ENCODE data around the gene GUCA2B. TPM values are rescaled to one million over a fixed set of nuclear protein-coding genes. Genes with fewer than 3 reads are reported as not detected.

GUCA2B gene
- total RNA-seq, 3 donors from 2014 or later, result 153 to 381 (median 176) TPM

DNA sequence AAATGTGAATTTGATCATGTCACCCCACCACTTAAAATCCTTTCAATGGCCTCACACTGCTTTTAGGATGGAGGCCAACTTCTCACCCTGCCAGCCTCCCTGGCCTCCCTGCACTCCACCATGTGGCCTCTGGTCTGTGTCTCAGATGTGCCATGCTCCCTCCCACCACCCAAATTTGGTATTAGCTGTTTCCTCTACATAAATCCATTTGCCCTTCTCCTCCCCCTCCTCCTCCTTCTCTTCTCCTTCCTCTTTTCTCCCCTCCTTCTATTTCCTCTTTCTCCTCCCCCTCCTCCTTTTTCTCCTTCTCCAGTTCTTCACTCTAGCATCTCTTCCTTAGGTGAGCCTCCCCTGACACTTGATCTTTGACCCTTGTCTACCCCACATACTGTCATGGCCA is 16.7 kb upstream of the GUCA2B start:
- no peaks in the 10 kb centered on the region for H3K9me3 ChIP-seq
- no peaks in the 10 kb centered on the region for H3K4me1 ChIP-seq (ENCODE audit: low read depth)
- DNase-seq (no peak), ATAC-seq (no peak)
- TF ChIP-seq, protein P1, sequence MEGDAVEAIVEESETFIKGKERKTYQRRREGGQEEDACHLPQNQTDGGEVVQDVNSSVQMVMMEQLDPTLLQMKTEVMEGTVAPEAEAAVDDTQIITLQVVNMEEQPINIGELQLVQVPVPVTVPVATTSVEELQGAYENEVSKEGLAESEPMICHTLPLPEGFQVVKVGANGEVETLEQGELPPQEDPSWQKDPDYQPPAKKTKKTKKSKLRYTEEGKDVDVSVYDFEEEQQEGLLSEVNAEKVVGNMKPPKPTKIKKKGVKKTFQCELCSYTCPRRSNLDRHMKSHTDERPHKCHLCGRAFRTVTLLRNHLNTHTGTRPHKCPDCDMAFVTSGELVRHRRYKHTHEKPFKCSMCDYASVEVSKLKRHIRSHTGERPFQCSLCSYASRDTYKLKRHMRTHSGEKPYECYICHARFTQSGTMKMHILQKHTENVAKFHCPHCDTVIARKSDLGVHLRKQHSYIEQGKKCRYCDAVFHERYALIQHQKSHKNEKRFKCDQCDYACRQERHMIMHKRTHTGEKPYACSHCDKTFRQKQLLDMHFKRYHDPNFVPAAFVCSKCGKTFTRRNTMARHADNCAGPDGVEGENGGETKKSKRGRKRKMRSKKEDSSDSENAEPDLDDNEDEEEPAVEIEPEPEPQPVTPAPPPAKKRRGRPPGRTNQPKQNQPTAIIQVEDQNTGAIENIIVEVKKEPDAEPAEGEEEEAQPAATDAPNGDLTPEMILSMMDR (IDR thresholded peaks at IDR 0.05), result no peak
- H3K36me3 ChIP-seq (ENCODE audit: low read depth), result no peaks in the 10 kb centered on the region
- no peak overlapping the region for H3K4me3 ChIP-seq
- intact Hi-C loops (cut with DNase I, micrococcal nuclease), result no loop called here

DNA sequence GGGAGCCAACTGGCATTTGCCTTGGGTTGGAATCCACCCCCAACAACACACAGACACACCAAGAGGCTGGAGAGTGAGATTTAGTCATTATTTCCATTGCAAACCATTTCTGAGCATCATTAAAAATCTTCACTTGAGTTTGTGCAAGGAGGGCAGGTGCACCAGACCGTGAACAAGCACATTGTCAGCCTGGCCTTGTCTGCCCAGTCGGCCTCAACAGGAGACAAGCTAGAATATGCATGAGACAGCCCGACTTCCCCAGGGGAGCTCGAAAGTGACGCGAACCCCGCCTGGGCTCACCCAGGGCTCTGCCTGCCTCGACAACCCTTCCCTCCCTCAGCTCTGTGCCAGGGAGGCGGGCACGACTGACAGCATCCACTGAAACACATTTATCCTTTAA is 15.4 kb upstream of the GUCA2B start:
- H3K4me3 ChIP-seq, result no peak overlapping the region
- no peaks in the 10 kb centered on the region for H3K4me1 ChIP-seq (ENCODE audit: low read depth)
- no peaks in the 10 kb centered on the region for H3K36me3 ChIP-seq (ENCODE audit: low read depth)
- DNase-seq, result no peak
- intact Hi-C loops (cut with DNase I, micrococcal nuclease), result no loop called here
- H3K9me3 ChIP-seq, result no peaks in the 10 kb centered on the region
- TF ChIP-seq, protein P1 (IDR thresholded peaks at IDR 0.05), result no peak
- ATAC-seq, result no peak

- H3K4me1 ChIP-seq (ENCODE audit: low read depth), result no peaks in the 10 kb centered on the region
- H3K9me3 ChIP-seq, result no peaks in the 10 kb centered on the region
- no peak overlapping the region for H3K4me3 ChIP-seq
- ATAC-seq (no peak), DNase-seq (no peak)
- TF ChIP-seq, protein P1 (IDR thresholded peaks at IDR 0.05), result no peak
- no peaks in the 10 kb centered on the region for H3K36me3 ChIP-seq (ENCODE audit: low read depth)
- intact Hi-C loops (cut with DNase I, micrococcal nuclease), result no loop called here
These were observed 14.6 kb upstream of the GUCA2B start for GRCh38 chr1:42138586-42138985.

DNA sequence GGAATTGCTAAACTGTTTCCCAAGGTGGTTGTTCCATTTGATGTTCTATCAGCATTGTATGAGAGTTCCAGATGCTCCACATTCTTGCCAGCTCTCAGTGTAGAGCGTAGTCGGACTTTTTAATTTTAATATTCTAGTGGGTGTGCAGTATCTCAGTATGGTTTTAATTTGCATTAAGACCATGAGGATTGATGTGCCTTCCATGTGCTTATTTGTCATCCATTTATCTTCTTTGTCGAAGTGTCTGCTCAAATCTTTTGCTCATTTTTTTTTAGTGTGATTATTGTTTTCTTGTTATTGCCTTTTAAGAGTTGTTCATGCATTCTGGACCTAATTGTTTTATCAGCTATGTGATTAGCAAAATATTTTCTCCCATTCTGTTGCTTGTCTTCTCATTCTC is 13.8 kb upstream of the GUCA2B start:
- ATAC-seq (no peak), DNase-seq (no peak)
- TF ChIP-seq, protein P1 (IDR thresholded peaks at IDR 0.05), result no peak
- intact Hi-C loops (cut with DNase I, micrococcal nuclease), result no loop called here
- no peaks in the 10 kb centered on the region for H3K4me1 ChIP-seq (ENCODE audit: low read depth)
- no peaks in the 10 kb centered on the region for H3K36me3 ChIP-seq (ENCODE audit: low read depth)
- H3K4me3 ChIP-seq, result no peak overlapping the region
- no peaks in the 10 kb centered on the region for H3K9me3 ChIP-seq

DNA sequence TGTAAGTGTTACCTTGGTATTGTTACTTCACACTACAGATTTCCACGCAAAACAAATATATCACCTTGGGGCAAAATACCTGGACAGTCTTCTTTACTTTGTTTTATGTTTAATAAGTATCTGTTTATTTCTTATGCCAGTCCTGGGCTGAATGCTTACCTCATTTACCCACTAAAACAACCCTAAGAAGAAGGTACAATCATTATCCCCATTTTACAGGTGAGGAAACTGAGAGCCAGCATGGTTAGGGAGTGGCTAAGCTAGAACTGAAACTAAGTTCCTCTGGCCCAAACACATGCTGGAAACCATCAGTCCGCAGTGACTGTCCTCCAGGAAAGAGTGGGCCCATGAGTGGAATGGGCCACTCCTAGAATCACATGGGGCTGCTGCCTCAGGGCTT is 13.0 kb upstream of the GUCA2B start:
- Histone ChIP-seq H3K36me3 (ENCODE audit: low read depth) (no peaks in the 10 kb centered on the region), H3K4me3 (no peak overlapping the region), H3K9me3 (no peaks in the 10 kb centered on the region), H3K4me1 (ENCODE audit: low read depth) (no peaks in the 10 kb centered on the region)
- DNase-seq, result no peak
- intact Hi-C loops (cut with DNase I, micrococcal nuclease), result no loop called here
- TF ChIP-seq, protein P1 (IDR thresholded peaks at IDR 0.05), result no peak
- ATAC-seq, result no peak

DNA sequence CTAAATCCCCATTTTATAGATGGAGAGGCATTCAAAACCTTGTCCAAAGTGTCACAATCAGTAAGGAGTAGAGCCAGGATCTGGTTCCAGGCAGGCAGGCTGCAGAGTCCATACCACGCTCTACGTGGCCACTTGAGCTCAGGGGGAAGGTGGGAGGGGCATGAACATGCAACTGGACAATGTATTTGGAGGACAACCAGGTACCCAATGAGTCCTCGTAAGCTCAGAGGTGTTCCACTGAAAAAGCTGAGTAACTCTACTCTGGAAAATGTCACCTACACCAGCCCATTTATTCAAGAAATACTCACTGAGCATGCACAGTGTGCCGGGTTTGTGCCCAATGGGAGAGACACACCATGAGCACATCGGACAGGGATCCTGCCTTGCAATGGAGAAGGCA is 11.2 kb upstream of the GUCA2B start:
- TF ChIP-seq, protein P1 (IDR thresholded peaks at IDR 0.05), result no peak
- Histone ChIP-seq H3K4me1 (ENCODE audit: low read depth) (peaks cover 6% of the 10 kb centered on the region), H3K4me3 (no peak overlapping the region), H3K9me3 (no peaks in the 10 kb centered on the region), H3K36me3 (ENCODE audit: low read depth) (no peaks in the 10 kb centered on the region)
- intact Hi-C loops (cut with DNase I, micrococcal nuclease), result no loop called here
- ATAC-seq, result no peak
- DNase-seq, result no peak
